Kidney (tissue), 14 donors: Measurements from ENCODE around the gene RAB43. TPM values are rescaled to one million over a fixed set of nuclear protein-coding genes. Genes with fewer than 3 reads are reported as not detected.
A peak's percentile ranks its signal among the peaks of the same experiment; 100 is the strongest.

Experiments used
- DNase-seq, 5 donors: peaks; one replicate each; pipeline ENCODE4 v3.0.0-alpha.2; 2013 to 2020
- FAIRE-seq: peaks from 2 replicates; lab custom pipeline; 2012; peaks lifted over from hg19 to GRCh38; lab: Jason Lieb, UNC
- H3K27ac ChIP-seq, 2 donors: one replicate each; pipeline ENCODE4 v1.7.0; 2013; ENCODE audit warnings: low read depth in 2 of 2, low read length in 2 of 2, inconsistent platforms in 1 of 2
- H3K27me3 ChIP-seq: one replicate; pipeline ENCODE4 v1.7.1; 2013; ENCODE audit warnings: low read length, inconsistent platforms; ENCODE audit not compliant: control insufficient read depth, insufficient read depth
- H3K36me3 ChIP-seq, 3 donors: one replicate each; pipeline versions ENCODE4 v1.7.0 to v1.7.1; 2013; ENCODE audit warnings: low read length in 3 of 3, control low read depth in 1 of 3, inconsistent platforms in 1 of 3; ENCODE audit not compliant: insufficient read depth in 3 of 3, control insufficient read depth in 2 of 3
- H3K4me1 ChIP-seq, 3 donors: one replicate each; pipeline versions ENCODE4 v1.7.0 to v1.7.1; 2013; ENCODE audit warnings: low read length in 3 of 3, inconsistent platforms in 1 of 3, low read depth in 1 of 3; ENCODE audit not compliant: control insufficient read depth in 2 of 3, insufficient read depth in 2 of 3
- H3K4me3 ChIP-seq, 3 donors: one replicate each; pipeline versions ENCODE4 v1.7.0 to v1.8.1; 2013; ENCODE audit warnings: low read length in 3 of 3, control low read depth in 1 of 3, inconsistent platforms in 1 of 3
- H3K9ac ChIP-seq, 3 donors: one replicate each; pipeline versions ENCODE4 v1.7.0 to v1.7.1; 2013; ENCODE audit warnings: low read length in 3 of 3, control low read depth in 1 of 3, inconsistent platforms in 1 of 3
- H3K9me3 ChIP-seq, 3 donors: one replicate each; pipeline versions ENCODE4 v1.7.0 to v1.7.1; 2013; ENCODE audit warnings: low read length in 3 of 3, control low read depth in 1 of 3, inconsistent platforms in 1 of 3; ENCODE audit not compliant: control insufficient read depth in 2 of 3, insufficient read depth in 1 of 3
- CTCF ChIP-seq: IDR thresholded peaks from 3 replicates; pipeline ENCODE4 v1.5.1; 2012; ENCODE audit warnings: mild to moderate bottlenecking, moderate library complexity, borderline replicate concordance; ENCODE audit not compliant: insufficient read depth; ENCODE audit errors: extremely low read depth
- intact Hi-C: fragments of 100-400 bp; cut with DNase I; formaldehyde crosslinking; loops from one replicate; pipeline ENCODE4 v1.11.1; 2022
- polyA plus RNA-seq: library from polyadenylated mRNA; stranded (reverse); fragments of 350-450 nt; fragmentation: Illumina TruSeq; extraction: RNeasy Lipid Tissue Mini Kit (QIAGEN cat#74804); gene quantifications from one replicate; pipeline ENCODE4 v1.2.3, GENCODE V29; 2014; ENCODE audit warnings: low read depth, low replicate concordance; ENCODE audit not compliant: insufficient read depth
- total RNA-seq: library from RNA; stranded (reverse); fragmentation: NEBNext Ultra II Directional; extraction: Animal tissue kit (Norgen Biotek cat#: 25700); gene quantifications from one replicate; pipeline ENCODE4 v1.2.1, GENCODE V29; 2021
- donor health status: control.
- donor health status: control.
- donor health status: control.
- donor health status: control.
- donor health status: control.
- donor health status: DM: yes; HTN: yes; CAD: no.
- donor health status: Normal renal cell carcinoma (clear cell type).

The RAB43 gene
- total and polyA plus RNA-seq, 2 donors from 2014 or later, result 5.5 to 27.6 TPM

- DNase-seq (peak in 1 of 5 donors; percentile 43), FAIRE-seq (no peak)
- H3K9ac ChIP-seq, result no peak overlapping the region
- TF ChIP-seq CTCF, result no peak
- H3K27me3 ChIP-seq, result no peaks in the 10 kb centered on the region
- H3K36me3 ChIP-seq, result no peaks in the 10 kb centered on the region
- H3K27ac ChIP-seq, result no peak overlapping the region
- intact Hi-C loops, result no loop called here
- peaks cover 0 to 3% (median 0%) of the 10 kb centered on the region in 3 donors for H3K9me3 ChIP-seq
- H3K4me1 ChIP-seq, result peaks cover 0 to 3% (median 0%) of the 10 kb centered on the region in 3 donors
- peak overlapping the region in 1 of 3 donors; percentile 29 for H3K4me3 ChIP-seq
These were observed 75.4 kb downstream of the RAB43 start for GRCh38 chr3:129046037-129046731.

- peak in 3 of 5 donors; percentile 46 to 54 (median 48) for DNase-seq
- intact Hi-C loops, result no loop called here
These were observed 75.9 kb downstream of the RAB43 start for GRCh38 chr3:129045675-129046036.

GRCh38 chr3:129040579-129041300 is 80.9 kb downstream of the RAB43 start:
- Histone ChIP-seq H3K27ac (no peak overlapping the region), H3K36me3 (no peaks in the 10 kb centered on the region), H3K27me3 (no peaks in the 10 kb centered on the region), H3K9ac (no peak overlapping the region), H3K9me3 (no peaks in the 10 kb centered on the region), H3K4me3 (no peak overlapping the region), H3K4me1 (no peaks in the 10 kb centered on the region)
- no peak for TF ChIP-seq CTCF
- FAIRE-seq (no peak), DNase-seq (peak in 1 of 5 donors; percentile 29)
- intact Hi-C loops, result no loop called here

More at GRCh38 chr3:129045675-129046036, 75.9 kb downstream of the RAB43 start:
- no peaks in the 10 kb centered on the region for H3K27me3 ChIP-seq
- FAIRE-seq, result no peak
- no peak overlapping the region for H3K27ac ChIP-seq
- peaks cover 0 to 3% (median 0%) of the 10 kb centered on the region in 3 donors for H3K4me1 ChIP-seq
- peaks cover 0 to 3% (median 0%) of the 10 kb centered on the region in 3 donors for H3K9me3 ChIP-seq
- no peak for TF ChIP-seq CTCF
- peak overlapping the region in 1 of 3 donors; percentile 29 for H3K4me3 ChIP-seq
- no peaks in the 10 kb centered on the region for H3K36me3 ChIP-seq
- no peak overlapping the region for H3K9ac ChIP-seq
